ENCODE results near the gene CD80.
"Not testable (repeated sequence)": the region's sequence is repeated elsewhere in the genome, so short reads cannot be mapped to it uniquely, and the experiment has no call there.

The CD80 gene, protein sequence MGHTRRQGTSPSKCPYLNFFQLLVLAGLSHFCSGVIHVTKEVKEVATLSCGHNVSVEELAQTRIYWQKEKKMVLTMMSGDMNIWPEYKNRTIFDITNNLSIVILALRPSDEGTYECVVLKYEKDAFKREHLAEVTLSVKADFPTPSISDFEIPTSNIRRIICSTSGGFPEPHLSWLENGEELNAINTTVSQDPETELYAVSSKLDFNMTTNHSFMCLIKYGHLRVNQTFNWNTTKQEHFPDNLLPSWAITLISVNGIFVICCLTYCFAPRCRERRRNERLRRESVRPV

DNA sequence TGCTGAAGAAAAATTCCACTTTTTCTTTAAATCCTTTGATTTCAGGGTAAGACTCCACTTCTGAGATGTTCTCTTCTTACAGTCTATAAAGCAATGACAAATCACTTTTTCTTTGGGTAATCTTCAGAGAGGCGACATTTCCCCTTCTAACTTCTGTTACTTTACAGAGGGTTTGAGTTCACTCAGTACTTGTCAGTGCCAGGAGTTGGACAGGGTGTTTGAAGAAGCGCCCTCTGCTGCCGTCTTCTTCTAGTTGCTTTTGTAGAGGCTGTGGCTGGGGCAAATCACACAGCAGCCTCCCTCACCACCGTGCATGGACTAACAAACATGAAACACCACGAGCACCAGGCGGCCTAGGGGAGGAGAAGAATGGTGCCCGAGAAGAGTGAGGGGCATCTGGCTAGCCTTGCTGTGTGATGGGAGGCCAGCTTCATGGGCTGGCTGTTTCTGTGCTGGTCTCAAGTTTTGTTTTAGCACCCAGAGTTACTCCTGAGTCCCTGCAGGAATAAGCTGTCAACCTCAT lies at the start of gene CD80:
Gene CD80 (minus strand): TSS at position 174 of the 523 bp plus-strand sequence. CDS start 1,886 bp downstream, outside the sequence.
- DNase-seq, result peak in 11 of 51 donors; percentile 0 to 30 (median 6)

DNA sequence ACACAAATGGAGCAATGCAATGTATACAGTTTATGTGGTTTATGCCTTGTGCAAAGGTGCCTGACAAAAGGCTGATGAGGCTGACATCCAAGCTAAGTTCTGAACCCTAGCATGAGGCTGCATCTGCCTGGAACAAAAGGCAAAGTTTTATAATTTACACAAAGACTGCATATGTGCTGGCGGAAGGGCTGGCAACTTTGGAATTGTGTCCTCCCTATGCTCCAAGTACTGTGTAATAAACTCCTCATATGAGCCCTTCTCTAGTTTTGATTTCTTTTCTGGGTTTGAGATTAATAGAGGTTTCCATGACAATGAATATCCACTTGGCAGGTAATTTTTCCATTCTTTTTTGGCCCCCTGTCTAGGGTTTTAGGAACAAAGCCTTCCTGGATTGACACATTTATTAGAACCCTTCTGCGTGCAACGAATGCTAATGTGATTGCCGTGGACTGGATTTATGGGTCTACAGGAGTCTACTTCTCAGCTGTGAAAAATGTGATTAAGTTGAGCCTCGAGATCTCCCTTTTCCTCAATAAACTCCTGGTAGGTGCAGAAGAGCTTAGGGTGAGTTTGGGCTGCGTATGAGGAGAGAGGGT lies 49.1 kb upstream of the CD80 start:
- DNase-seq, result no peak

DNA sequence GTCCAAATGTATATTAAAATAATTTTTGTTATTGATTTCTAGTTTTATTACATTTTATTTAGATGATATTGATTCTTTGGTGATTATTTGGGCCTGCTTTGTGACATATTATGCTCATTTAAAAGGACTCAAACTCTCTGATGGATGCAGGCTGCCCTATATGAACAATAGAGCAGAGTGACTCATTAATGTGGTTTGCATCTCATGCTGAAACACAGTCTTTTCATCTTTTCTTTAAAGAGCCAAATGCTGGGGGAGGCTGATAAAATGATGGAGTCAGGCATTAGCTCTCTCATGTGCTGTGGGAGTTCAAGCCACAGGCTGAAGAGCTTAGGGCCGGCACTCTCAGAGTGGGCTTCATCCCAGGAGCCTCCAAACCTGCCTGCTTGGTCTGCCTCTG lies 45.5 kb upstream of the CD80 start:
- DNase-seq, result no peak

DNA sequence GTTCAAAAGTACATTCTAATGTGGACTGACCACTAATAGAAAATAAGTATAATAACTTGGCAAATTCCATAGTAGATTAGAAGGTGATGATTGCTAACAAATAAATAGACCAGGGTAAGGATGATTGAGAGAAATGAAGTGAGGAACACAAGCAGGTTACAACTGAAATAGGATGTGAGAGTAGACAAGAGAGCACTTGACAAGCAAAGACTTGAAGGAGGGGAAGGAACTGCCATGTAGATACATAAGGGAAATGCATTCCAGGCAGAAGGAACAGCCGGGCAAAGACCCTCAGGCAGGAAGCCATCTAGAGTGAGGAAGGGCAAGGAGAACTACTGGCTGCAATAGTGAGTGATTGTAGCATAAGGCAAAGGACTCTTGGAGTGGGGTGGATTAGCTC lies 43.3 kb upstream of the CD80 start:
- DNase-seq, result no peak

DNA sequence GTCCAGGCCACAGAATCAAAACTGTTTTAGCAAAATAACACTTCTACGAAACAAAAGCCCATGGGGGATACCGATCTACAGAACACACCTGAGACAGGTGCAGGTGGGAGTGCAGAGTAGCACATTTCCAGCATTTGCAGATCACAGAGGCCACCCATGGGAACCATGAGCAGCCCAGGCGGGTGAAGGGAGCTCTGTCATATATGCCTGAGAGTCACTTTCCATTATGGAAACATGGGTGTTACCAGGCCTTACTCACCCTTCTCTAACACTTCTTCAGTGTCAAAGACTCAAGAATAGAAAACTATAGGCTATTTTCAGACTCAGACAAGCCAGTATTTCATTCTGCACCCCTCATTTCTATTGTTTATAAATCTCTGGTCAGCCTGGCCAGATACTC lies 41.7 kb upstream of the CD80 start:
- no peak for DNase-seq

DNA sequence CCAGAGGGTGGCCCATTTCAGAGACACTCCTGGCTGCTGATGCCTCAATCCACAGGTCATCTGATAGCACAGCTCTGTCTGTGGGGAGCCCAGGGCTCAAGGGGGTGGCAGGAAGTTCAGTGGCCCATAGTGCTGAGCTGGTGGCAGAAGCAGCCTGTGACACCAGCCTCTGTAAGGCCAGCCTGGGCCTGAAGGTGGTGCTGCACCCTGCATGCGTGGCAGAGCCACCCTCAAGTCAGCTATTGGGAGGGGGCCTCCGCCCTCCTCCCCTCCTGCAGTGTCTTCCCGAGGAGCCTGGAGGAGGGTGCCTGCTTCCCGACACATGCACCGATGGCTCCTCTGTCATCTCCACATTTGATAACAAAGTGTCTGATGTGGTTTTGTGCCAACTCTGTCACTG lies 41.3 kb upstream of the CD80 start:
- DNase-seq, result no peak

DNA sequence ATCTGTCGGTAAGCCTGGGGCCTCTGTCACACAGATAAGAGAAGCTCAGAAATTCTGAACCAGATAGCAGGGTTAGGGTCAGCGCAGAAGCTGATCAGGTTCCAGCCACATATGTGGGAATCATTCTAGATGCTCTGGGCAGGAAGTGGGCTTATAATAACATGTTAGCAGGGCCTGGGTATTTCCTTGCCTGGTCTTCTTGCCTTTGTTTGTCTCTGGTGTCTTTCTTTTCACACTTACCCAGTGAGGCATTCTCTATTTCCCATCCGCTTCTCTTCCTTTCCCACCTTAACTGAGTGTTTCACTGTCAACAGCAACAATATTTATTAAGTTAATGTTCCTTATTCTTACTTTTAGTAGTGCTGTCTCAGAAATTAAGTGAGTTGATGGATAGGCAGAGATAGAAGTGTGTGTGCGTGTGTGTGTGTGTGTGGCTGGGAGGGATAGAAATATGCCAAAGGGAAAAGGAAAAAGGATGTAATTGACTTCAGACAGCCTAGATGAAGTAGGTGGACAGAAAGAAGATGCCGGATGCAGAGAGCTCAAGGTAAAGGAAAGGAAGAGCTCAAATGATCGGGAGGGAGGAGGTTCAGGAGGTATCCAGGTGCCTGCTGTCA lies 40.3 kb upstream of the CD80 start:
- no peak for DNase-seq

DNA sequence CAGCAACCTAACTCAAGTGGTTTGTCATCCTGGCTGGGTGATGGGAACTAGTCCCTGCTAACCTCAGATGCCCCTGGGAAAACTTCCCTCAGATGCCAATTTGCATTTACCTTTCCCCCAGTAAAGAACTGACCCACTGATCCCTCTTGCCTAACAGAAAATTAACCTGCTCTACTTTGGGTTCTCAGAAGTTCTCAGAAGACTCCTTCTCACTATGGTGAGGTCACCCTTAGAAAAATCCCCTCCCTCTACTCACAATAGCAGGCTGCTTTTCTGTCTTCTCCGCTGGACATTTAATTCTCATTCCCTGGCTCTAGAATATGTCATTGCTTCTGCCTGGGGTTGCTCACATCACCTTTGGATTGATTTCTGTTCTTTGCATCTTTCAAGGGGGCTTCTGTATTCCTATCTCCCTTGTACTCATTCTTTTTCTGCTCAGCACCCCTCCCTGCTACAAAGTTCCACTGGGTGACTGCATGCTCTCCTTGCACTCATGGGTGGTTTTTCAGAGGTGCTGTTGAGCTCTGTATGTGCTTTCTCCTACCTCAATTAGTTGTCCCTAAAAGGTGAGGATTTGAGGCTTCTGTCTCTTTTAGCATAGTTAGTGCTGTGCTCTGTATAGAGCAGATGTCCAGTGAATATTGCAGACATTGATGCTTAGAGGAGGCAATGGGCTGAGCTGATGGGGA lies 39.1 kb upstream of the CD80 start:
- no peak for DNase-seq

DNA sequence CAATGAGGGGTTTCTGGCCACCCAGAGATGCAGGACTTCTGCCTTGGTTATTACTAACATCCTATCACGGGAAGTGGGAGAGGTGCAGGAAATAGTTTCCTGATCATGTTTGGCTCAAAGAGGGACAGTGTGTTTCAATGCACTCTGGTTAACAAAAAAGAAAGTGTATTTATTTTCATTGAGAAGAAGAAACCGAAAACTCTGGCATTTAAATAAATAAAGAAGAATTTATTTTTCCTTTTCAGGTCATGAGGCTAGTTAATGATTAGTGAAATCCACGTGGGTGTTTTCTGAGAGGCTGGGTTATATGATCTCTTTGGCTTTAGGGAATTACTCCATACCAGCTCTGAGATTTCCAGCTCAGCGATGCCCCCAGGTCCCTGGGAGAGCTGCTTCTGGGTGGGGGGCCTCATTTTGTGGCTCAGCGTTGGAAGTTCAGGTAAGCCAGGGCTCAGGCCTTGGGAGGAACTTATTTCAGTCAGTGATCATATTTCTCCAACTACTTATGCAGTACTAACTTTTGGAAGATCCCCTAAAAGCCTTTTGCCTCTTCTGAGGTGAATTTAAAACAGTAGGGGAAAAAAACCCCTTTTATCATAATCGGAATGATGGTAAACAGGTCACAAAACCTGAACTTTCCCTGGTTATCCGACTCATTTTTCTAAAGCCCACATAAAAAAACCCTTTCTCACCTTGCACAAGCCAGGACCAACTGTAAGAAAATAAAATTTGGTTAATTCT lies 38.3 kb upstream of the CD80 start, which contains the start of gene PLA1A:
Gene PLA1A (plus strand): TSS at position 338 of the 741 bp plus-strand sequence. CDS start 29 bp downstream, at position 367.
- DNase-seq, result no peak

DNA sequence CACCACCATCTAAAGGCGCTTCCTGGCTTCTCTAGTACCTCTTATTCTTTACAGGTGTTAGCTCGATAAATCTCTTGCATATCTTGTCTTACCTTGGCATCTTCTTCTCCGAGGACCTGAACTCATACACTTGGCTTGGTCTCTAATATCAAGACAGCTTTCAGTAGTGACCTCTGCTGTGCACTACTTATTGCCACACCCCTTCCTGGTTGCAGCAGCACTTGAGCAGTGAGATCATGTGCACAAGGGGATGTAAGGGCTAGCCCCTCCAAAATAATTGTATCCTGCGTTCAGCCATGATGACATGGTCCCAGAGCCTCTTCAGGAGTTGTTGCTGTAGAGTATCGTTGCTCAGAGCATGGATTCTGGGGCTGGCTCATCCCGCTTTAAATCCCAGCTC lies 37.0 kb upstream of the CD80 start:
- DNase-seq, result no peak

DNA sequence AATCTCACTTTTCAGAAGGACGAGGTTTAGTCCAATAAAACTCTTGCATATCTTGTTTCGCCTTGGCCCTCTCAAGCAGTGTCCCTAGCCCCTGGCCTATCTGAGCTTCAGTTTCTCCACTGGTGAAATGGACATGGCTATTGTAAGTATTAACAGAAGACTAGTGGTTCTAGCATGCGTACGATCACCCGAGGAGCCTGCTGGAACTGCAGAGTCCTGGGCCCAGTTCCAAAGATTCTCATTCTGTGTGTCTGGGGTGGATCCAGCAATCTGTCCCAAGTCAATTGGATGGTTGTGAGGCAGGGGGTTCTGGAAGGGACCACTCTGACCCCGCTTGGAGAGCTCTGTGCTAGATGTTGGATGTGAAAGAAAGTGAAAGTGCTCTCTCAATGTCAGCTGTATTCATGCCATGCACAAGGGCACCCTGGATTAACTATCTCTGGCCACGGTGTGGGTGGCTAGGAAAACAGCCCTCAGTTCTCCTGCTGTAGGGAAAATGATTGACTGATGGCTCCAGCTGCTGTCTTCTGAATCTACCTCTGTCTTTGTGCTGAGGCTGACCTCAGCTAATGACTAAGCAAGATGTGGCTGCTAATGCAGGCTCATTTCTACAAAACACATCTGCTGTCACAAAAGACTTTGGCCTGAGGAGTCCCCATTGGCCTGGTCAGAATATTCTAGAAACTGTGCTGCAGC lies 36.4 kb upstream of the CD80 start:
- DNase-seq, result peak in 4 of 51 donors; percentile 2 to 19 (median 10)

DNA sequence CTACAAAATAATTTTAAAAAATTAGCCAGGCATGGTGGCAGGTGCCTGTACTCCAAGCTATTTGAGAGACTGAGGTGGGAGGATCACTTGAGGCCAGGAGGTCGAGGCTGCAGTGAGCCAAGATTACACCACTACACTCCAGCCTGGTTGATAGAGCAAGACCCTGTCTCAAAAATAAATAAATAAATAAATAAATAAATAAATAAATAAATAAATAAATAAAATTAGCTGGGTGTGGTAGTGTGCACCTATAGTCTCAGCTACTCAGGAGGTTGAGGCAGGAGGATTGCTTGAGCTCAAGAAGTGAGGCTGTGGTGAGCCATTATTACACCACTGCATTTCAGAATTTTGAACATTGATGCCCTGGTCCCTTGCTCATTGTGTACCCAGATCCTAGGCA lies 35.5 kb upstream of the CD80 start:
- DNase-seq, result not testable (repeated sequence)

DNA sequence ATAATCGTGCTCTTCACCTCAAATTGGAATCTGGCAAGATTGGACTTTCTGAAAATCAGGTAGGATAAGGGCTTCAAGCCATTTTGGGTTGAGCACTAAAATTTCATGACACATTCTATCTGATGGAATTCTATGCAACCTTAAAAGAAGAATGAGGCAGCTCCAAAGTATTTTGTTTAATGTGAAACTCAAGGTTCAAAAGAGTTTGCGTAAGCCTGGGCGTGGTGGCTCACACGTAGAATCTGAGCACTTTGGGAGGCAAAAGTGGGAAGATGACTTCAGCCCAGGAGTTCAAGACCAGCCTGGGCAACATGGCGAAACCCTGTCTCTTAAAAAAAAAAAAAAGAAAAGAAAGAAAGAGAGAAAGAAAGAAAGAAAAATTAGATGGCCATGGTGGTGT lies 34.7 kb upstream of the CD80 start:
- DNase-seq, result no peak

DNA sequence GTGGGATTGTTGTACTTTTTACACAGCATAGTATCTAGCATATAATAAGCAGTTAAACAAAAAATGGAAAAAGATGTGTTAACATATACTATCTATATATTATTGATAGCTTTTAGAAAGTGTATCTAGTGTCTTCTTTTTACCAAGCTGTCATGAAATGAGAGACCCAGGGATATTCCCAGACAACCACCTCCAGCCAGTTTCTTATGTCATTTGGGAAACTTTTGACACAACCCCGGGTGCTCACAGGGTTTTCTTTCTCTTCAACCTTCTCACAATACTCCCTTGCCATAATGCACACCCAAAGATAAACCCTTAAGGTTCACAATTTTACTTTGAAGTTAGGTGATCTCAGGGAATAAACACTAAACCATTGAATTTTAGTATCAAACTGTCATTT lies 33.4 kb upstream of the CD80 start:
- no peak for DNase-seq

DNA sequence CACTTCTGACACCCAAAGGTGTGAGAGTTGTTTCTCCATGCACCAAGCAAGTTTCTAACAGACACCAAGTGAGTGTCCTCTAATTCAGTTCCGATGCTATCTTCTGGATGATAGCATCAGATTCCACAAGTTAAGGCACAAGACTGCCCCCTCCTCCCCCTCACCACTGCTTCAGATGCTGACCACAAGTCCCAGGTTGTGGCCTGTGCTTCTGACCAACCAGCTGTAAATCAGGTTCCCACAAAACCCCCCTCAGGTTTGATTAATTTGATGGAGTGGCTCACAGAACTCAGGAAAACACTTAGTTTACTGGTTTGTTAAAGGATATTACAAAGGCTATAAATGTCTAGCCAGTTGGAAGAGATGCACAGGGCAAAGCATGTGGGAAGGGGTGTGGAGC lies 31.3 kb upstream of the CD80 start:
- no peak for DNase-seq

DNA sequence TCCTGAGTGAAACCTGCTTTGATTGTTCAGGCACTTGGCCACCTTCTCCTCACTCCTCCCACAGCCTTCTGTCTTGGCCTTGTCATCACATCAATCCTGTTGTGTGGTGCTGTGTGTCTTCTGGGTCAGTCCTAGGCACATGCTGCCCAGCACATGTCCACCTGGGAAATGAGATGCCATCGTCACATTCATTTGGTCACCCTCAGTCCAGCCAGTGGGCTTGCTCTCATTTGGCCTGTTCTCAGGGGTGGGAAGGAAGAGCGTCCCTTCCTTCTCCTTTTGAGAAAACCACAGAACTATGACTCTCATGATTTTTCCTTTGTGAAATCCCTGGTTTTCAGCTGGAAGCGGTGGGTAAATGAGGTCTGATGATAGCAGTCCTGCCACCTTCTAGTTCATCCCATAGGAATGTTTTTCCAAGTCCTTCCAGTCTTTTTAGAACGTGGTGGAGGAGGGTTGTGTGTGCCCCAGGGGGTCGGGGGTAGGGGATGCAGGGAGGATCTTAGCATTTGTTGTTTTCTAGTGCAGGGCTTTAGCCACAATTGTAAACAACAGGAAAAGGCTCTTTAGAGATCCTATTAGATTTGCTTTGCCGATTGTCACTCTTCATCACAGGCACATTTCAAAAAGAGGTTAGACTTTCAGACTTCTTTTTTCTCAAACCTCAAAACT lies 29.8 kb upstream of the CD80 start:
- no peak for DNase-seq

DNA sequence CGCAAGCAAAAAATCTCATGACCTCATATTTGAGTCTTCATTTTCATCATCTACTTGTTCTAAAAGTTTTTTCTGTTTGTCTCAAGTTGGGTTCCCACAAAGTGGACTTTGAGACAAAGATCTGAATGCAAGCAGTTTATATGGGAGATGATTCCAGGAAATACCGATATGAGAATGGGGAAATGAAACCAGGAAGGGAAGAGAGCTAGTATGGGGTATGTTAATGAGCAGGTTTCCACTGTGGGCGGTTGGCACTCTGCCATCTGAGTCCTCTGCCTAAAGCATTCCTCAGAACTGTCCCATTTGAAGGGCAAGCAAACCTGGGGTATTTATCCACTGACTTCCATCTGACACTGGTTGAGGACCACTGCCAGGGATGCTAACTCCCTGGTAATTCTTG lies 28.7 kb upstream of the CD80 start:
- peak in 6 of 51 donors; percentile 1 to 19 (median 6) for DNase-seq

DNA sequence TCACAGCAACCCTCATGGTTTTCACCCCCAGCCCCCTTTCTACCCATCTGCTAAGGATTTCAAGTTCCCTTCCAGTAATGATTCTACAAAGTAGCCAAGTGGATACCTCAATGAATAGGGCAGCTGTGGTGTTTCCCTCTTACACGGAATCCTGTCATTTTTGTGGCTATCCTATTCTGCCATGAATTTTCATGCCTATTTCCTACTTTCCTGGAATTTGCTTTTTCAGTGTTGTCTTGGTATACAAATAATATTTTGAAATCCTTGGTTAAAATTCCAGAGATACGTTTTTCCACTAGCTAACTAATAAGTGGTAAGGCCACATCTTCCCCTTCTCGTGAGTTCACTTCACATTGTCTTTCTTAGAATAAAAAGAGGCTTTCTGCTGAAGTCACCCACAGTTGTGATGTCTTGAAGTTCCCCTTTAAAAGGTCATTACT lies 27.3 kb upstream of the CD80 start:
- DNase-seq, result no peak

DNA sequence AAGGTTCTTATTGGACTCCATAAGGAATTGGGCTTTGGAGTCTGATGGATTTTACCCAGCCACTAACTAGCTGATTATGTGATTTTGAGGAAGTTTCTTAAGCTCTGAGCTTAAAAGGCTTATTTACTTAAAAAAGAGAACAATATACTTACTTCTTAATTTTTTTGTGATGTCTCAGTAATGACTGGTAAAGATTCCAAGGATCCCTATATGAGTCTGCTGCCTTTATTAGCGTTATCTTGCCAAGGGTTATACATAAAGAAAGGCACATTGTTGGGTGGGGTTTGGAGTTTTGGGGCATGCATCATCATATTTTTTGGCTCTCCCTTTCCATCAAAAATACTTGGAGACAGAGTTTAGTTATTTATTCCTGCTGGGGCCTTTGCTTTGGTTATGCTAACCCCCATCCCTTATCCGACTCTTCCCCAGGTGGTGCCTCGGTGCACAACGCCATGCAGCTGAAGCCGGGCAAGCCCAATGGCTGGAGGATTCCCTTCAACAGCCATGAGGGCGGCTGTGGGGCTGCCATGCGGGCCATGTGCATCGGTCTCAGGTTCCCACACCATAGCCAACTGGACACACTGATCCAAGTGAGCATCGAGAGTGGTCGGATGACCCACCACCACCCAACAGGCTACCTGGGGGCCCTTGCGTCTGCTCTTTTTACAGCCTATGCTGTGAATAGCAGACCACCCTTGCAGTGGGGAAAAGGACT lies 26.6 kb upstream of the CD80 start:
- no peak for DNase-seq

All from hypothalamus (tissue), 51 donors.